Glutamatergic neuron (in vitro differentiated cells): Measurements from ENCODE around the gene SLC48A1. TPM values are rescaled to one million over a fixed set of nuclear protein-coding genes. Genes with fewer than 3 reads are reported as not detected.

ENCODE experiments used
- DNase-seq: peaks from one replicate; pipeline ENCODE4 v3.0.0; 2022
- H3K27ac Mint-ChIP-seq: one replicate; pipeline ENCODE4 v1.8.0; 2020; ENCODE audit warnings: mild to moderate bottlenecking, mixed read lengths, inconsistent platforms; ENCODE audit not compliant: unreplicated experiment
- H3K27me3 Mint-ChIP-seq: one replicate; pipeline ENCODE4 v1.8.0; 2020; ENCODE audit warnings: mild to moderate bottlenecking, moderate library complexity, mixed read lengths, inconsistent platforms; ENCODE audit not compliant: unreplicated experiment
- H3K36me3 Mint-ChIP-seq: one replicate; pipeline ENCODE4 v1.8.0; 2020; ENCODE audit warnings: mild to moderate bottlenecking, mixed read lengths, inconsistent platforms; ENCODE audit not compliant: unreplicated experiment
- H3K4me1 Mint-ChIP-seq: one replicate; pipeline ENCODE4 v1.8.0; 2020; ENCODE audit warnings: mild to moderate bottlenecking, low read depth, mixed read lengths, inconsistent platforms; ENCODE audit not compliant: unreplicated experiment
- H3K4me3 Mint-ChIP-seq: one replicate; pipeline ENCODE4 v1.8.0; 2020; ENCODE audit warnings: mild to moderate bottlenecking, mixed read lengths, inconsistent platforms; ENCODE audit not compliant: unreplicated experiment
- H3K9me3 Mint-ChIP-seq: one replicate; pipeline ENCODE4 v1.8.0; 2020; ENCODE audit warnings: mild to moderate bottlenecking, moderate library complexity, mixed read lengths, inconsistent platforms; ENCODE audit not compliant: unreplicated experiment
- CTCF ChIP-seq: fragments of 200-600 bp; sonication (generic); IDR thresholded peaks from one replicate; pipeline ENCODE4 v1.5.0; 2021; ENCODE audit not compliant: partially characterized antibody, unreplicated experiment
- long read RNA-seq: library from polyadenylated mRNA; unstranded; transcript quantifications from one replicate; pipeline ENCODE4 v2.0.0, GENCODE V29; 2020; ENCODE audit not compliant: unreplicated experiment
- total RNA-seq: library from RNA; stranded (reverse); fragmentation: NEBNext Ultra II Directional; extraction: Animal tissue kit (Norgen Biotek cat#: 25700); gene quantifications from one replicate; pipeline ENCODE4 v1.2.1, GENCODE V29; 2021; ENCODE audit not compliant: unreplicated experiment

SLC48A1 gene
- total RNA-seq = 15.7 TPM
- long read RNA-seq, transcript SLC48A1-201 (3 exons, 3,010 nt) = major isoform, 9 of 13 reads
- long read RNA-seq, partial matches to known transcripts = 0 of 13 reads
- long read RNA-seq, other reads (novel, unspliced or antisense) = 4 of 13 reads

GRCh38 chr12:47773062-47773857 lies at the start of gene SLC48A1:
Gene SLC48A1 (plus strand): TSS chr12:47773238. CDS start chr12:47773305, 67 bp downstream.
- H3K9me3 Mint-ChIP-seq = peaks cover 9% of the 10 kb centered on the region
- H3K27me3 Mint-ChIP-seq = peaks cover 9% of the 10 kb centered on the region
- TF ChIP-seq CTCF = no peak
- no peaks in the 10 kb centered on the region for H3K36me3 Mint-ChIP-seq
- peak within 1 kb of the TSS; percentile 95 for H3K4me3 Mint-ChIP-seq
- peak; percentile 88 for DNase-seq
- H3K27ac Mint-ChIP-seq = peak within 1 kb of the TSS; percentile 83
- peaks cover 7% of the 10 kb centered on the region for H3K4me1 Mint-ChIP-seq

GRCh38 chr12:47725091-47725772 lies 47.8 kb upstream of the SLC48A1 start, which contains the start of gene ENDOU:
Gene ENDOU (minus strand): TSS chr12:47725490. CDS start chr12:47725413, 77 bp downstream.
- TF ChIP-seq CTCF = no peak
- Mint-ChIP-seq H3K4me3 (no peak within 1 kb of the TSS), H3K36me3 (no peaks in the 10 kb centered on the region), H3K27me3 (peaks cover 10% of the 10 kb centered on the region), H3K27ac (no peak within 1 kb of the TSS), H3K4me1 (peaks cover 23% of the 10 kb centered on the region), H3K9me3 (peaks cover 4% of the 10 kb centered on the region)
- DNase-seq = no peak

GRCh38 chr12:47725893-47726292 lies 47.1 kb upstream of the SLC48A1 start:
- Mint-ChIP-seq H3K9me3 (peaks cover 4% of the 10 kb centered on the region), H3K36me3 (no peaks in the 10 kb centered on the region), H3K4me1 (peaks cover 24% of the 10 kb centered on the region), H3K27me3 (peaks cover 10% of the 10 kb centered on the region), H3K4me3 (no peak overlapping the region), H3K27ac (no peak overlapping the region)
- DNase-seq = no peak
- TF ChIP-seq CTCF = no peak

GRCh38 chr12:47729233-47729632 lies 43.8 kb upstream of the SLC48A1 start:
- peaks cover 26% of the 10 kb centered on the region for H3K4me1 Mint-ChIP-seq
- H3K36me3 Mint-ChIP-seq = no peaks in the 10 kb centered on the region
- TF ChIP-seq CTCF = no peak
- DNase-seq = no peak
- no peak overlapping the region for H3K4me3 Mint-ChIP-seq
- H3K9me3 Mint-ChIP-seq = peaks cover 5% of the 10 kb centered on the region
- peak overlapping the region; percentile 79 for H3K27ac Mint-ChIP-seq
- peaks cover 8% of the 10 kb centered on the region for H3K27me3 Mint-ChIP-seq
